Astrocyte (in vitro differentiated cells and primary cell): ENCODE measurements around the gene ITPRID1. TPM values are rescaled to one million over a fixed set of nuclear protein-coding genes. Genes with fewer than 3 reads are reported as not detected.

Source experiments
- DNase-seq: peaks from one replicate; pipeline ENCODE4 v3.0.0-alpha.2; 2010; ENCODE audit warnings: low read depth
- FAIRE-seq: peaks from 2 replicates; lab custom pipeline; 2011; peaks lifted over from hg19 to GRCh38; lab: Jason Lieb, UNC
- H2AFZ ChIP-seq: 2 replicates; pipeline ENCODE4 v1.6.0; 2012; ENCODE audit warnings: low read depth, low read length, inconsistent platforms
- H3K27ac ChIP-seq: 2 replicates; pipeline ENCODE4 v1.5.1; 2011; ENCODE audit warnings: low read depth, low read length, inconsistent platforms
- H3K27me3 ChIP-seq: 2 replicates; pipeline ENCODE4 v1.6.0; 2011; ENCODE audit warnings: low read length, inconsistent platforms; ENCODE audit not compliant: insufficient read depth
- H3K36me3 ChIP-seq: 2 replicates; pipeline ENCODE4 v1.5.1; 2011; ENCODE audit warnings: low read length, inconsistent platforms; ENCODE audit not compliant: insufficient read depth
- H3K4me1 ChIP-seq: 2 replicates; pipeline ENCODE4 v1.5.1; 2011; ENCODE audit warnings: low read length, inconsistent platforms; ENCODE audit not compliant: insufficient read depth
- H3K4me2 ChIP-seq: 2 replicates; pipeline ENCODE4 v1.6.0; 2012; ENCODE audit warnings: low read length, inconsistent platforms
- H3K4me3 ChIP-seq: 2 replicates; pipeline ENCODE4 v1.5.1; 2011; ENCODE audit warnings: low read depth, mild to moderate bottlenecking, low read length, inconsistent platforms; ENCODE audit not compliant: insufficient read depth
- H3K79me2 ChIP-seq: 2 replicates; pipeline ENCODE4 v1.6.0; 2012; ENCODE audit warnings: mild to moderate bottlenecking, low read length, inconsistent platforms; ENCODE audit not compliant: insufficient read depth
- H3K9ac ChIP-seq: 2 replicates; pipeline ENCODE4 v1.6.0; 2012; ENCODE audit warnings: mild to moderate bottlenecking, low read length, inconsistent platforms
- H3K9me3 ChIP-seq: 2 replicates; pipeline ENCODE4 v1.5.1; 2012; ENCODE audit warnings: low read depth, mild to moderate bottlenecking, low read length, inconsistent platforms; ENCODE audit not compliant: insufficient read depth
- H4K20me1 ChIP-seq: 2 replicates; pipeline ENCODE4 v1.6.0; 2012; ENCODE audit warnings: low read length, inconsistent platforms; ENCODE audit not compliant: insufficient read depth
- H3K27ac Mint-ChIP-seq: one replicate; pipeline ENCODE4 v1.8.0; 2021; ENCODE audit warnings: mild to moderate bottlenecking, mixed read lengths; ENCODE audit not compliant: unreplicated experiment
- H3K27me3 Mint-ChIP-seq: one replicate; pipeline ENCODE4 v1.8.0; 2021; ENCODE audit warnings: low read depth, mixed read lengths; ENCODE audit not compliant: unreplicated experiment
- H3K36me3 Mint-ChIP-seq: one replicate; pipeline ENCODE4 v1.8.0; 2021; ENCODE audit warnings: low read depth, mixed read lengths; ENCODE audit not compliant: unreplicated experiment
- H3K4me1 Mint-ChIP-seq: one replicate; pipeline ENCODE4 v1.8.0; 2021; ENCODE audit warnings: low read depth, mixed read lengths; ENCODE audit not compliant: unreplicated experiment
- H3K4me3 Mint-ChIP-seq: one replicate; pipeline ENCODE4 v1.8.0; 2021; ENCODE audit warnings: mild to moderate bottlenecking, moderate library complexity, mixed read lengths; ENCODE audit not compliant: unreplicated experiment
- H3K9me3 Mint-ChIP-seq: one replicate; pipeline ENCODE4 v1.8.0; 2021; ENCODE audit warnings: mild to moderate bottlenecking, mixed read lengths; ENCODE audit not compliant: unreplicated experiment
- EZH2 ChIP-seq: IDR thresholded peaks from 2 replicates; pipeline ENCODE4 v1.6.1; 2012; ENCODE audit warnings: mild to moderate bottlenecking, low read length, inconsistent platforms; ENCODE audit not compliant: insufficient read depth
- total RNA-seq: library from RNA; stranded (reverse); gene quantifications from 2 replicates; pipeline ENCODE4 v1.2.1, GENCODE V29; 2021
- TF ChIP-seq, protein P1 (sequence below): IDR thresholded peaks from 2 replicates; pipeline ENCODE4 v1.5.1; 2011; ENCODE audit warnings: low read depth, mild to moderate bottlenecking, inconsistent platforms, low read length, moderate library complexity; ENCODE audit not compliant: insufficient read depth

The ITPRID1 gene
- total RNA-seq, 1 donor from 2014 or later = not detected

DNA sequence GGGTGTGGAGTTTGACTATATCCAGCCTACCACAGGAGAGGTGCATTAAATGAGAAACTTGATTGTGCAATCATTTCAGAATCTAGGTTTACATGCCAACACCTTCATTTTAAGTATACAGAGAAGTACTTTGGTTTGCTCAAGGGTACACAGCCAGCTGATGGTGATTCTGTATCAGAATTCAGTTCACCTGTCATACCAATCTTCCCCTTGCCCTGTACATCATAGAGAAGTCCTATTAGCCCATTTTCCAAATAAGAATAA lies 138.1 kb downstream of the ITPRID1 start:
- H3K27me3 Mint-ChIP-seq = peaks cover 10% of the 10 kb centered on the region
- H3K36me3 Mint-ChIP-seq = no peaks in the 10 kb centered on the region
- no peaks in the 10 kb centered on the region for H3K79me2 ChIP-seq
- H3K27ac Mint-ChIP-seq = no peak overlapping the region
- H3K9ac ChIP-seq = no peak overlapping the region
- no peaks in the 10 kb centered on the region for H3K36me3 ChIP-seq
- H3K27me3 ChIP-seq = no peaks in the 10 kb centered on the region
- H4K20me1 ChIP-seq = no peaks in the 10 kb centered on the region
- H2AFZ ChIP-seq = no peak overlapping the region
- H3K4me3 ChIP-seq = no peak overlapping the region
- no peak overlapping the region for H3K27ac ChIP-seq
- no peaks in the 10 kb centered on the region for H3K9me3 Mint-ChIP-seq
- H3K4me2 ChIP-seq = no peak overlapping the region
- no peak for DNase-seq
- no peak for FAIRE-seq
- TF ChIP-seq EZH2 = no peak
- TF ChIP-seq, protein P1, sequence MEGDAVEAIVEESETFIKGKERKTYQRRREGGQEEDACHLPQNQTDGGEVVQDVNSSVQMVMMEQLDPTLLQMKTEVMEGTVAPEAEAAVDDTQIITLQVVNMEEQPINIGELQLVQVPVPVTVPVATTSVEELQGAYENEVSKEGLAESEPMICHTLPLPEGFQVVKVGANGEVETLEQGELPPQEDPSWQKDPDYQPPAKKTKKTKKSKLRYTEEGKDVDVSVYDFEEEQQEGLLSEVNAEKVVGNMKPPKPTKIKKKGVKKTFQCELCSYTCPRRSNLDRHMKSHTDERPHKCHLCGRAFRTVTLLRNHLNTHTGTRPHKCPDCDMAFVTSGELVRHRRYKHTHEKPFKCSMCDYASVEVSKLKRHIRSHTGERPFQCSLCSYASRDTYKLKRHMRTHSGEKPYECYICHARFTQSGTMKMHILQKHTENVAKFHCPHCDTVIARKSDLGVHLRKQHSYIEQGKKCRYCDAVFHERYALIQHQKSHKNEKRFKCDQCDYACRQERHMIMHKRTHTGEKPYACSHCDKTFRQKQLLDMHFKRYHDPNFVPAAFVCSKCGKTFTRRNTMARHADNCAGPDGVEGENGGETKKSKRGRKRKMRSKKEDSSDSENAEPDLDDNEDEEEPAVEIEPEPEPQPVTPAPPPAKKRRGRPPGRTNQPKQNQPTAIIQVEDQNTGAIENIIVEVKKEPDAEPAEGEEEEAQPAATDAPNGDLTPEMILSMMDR = no peak
- H3K4me1 Mint-ChIP-seq = no peaks in the 10 kb centered on the region
- no peak overlapping the region for H3K4me3 Mint-ChIP-seq
- H3K4me1 ChIP-seq = no peaks in the 10 kb centered on the region
- H3K9me3 ChIP-seq = no peaks in the 10 kb centered on the region

DNA sequence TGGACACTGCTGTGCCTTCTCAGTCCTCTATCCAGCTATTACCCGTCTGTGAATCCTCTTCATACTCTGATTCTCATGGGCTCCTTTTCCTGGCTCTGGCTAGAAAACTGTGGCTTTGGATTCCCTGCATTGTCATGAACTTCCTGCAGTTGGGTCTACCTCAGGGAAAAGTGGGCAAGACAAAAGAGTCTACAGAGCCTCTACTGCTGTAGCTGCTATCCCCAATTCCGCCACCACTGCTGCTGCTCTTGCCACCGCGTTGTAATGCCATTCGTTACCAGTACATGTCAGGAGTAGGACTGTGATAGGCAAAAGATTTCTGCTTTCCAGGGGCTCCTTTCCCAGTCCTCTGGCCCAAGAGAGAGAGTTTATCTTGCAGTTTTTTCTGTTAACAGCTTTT lies 149.2 kb downstream of the ITPRID1 start:
- H3K36me3 ChIP-seq = no peaks in the 10 kb centered on the region
- Mint-ChIP-seq H3K9me3 (no peaks in the 10 kb centered on the region), H3K36me3 (no peaks in the 10 kb centered on the region), H3K27me3 (peaks cover 6% of the 10 kb centered on the region), H3K4me1 (no peaks in the 10 kb centered on the region), H3K4me3 (no peak overlapping the region), H3K27ac (no peak overlapping the region)
- DNase-seq (no peak), FAIRE-seq (no peak)
- no peak overlapping the region for H2AFZ ChIP-seq
- H3K79me2 ChIP-seq = no peaks in the 10 kb centered on the region
- H3K9me3 ChIP-seq = no peaks in the 10 kb centered on the region
- TF ChIP-seq EZH2 = no peak
- TF ChIP-seq, protein P1 = no peak
- no peak overlapping the region for H3K27ac ChIP-seq
- no peaks in the 10 kb centered on the region for H4K20me1 ChIP-seq
- no peak overlapping the region for H3K4me2 ChIP-seq
- H3K4me1 ChIP-seq = no peaks in the 10 kb centered on the region
- no peak overlapping the region for H3K9ac ChIP-seq
- no peak overlapping the region for H3K4me3 ChIP-seq
- H3K27me3 ChIP-seq = no peaks in the 10 kb centered on the region

DNA sequence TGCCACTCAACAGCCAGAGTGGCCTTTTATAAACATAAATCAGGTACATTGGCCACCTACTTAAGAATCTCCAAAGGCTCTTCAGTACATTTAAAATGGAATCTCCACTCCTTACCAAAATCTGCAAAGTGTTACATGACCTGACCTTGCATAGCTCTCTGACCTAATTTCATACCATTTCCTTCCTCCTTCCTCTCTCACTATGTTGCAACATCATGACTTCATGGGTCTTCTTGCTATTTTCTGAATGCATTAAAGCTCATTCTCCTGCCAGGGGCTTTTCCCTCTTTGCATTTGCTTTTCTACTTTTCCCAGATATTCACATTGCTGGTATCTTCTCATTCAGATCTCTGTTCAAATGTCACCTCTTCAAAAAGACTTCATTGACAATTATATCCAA lies 151.0 kb downstream of the ITPRID1 start:
- H3K27me3 Mint-ChIP-seq = peaks cover 6% of the 10 kb centered on the region
- Histone ChIP-seq H3K79me2 (no peaks in the 10 kb centered on the region), H3K4me3 (no peak overlapping the region), H3K4me2 (no peak overlapping the region), H2AFZ (no peak overlapping the region), H3K9ac (no peak overlapping the region), H3K9me3 (no peaks in the 10 kb centered on the region), H4K20me1 (no peaks in the 10 kb centered on the region), H3K27ac (no peak overlapping the region), H3K4me1 (no peaks in the 10 kb centered on the region), H3K36me3 (no peaks in the 10 kb centered on the region), H3K27me3 (no peaks in the 10 kb centered on the region)
- DNase-seq (no peak), FAIRE-seq (no peak)
- TF ChIP-seq, protein P1 = no peak
- TF ChIP-seq EZH2 = no peak
- no peaks in the 10 kb centered on the region for H3K4me1 Mint-ChIP-seq
- no peaks in the 10 kb centered on the region for H3K9me3 Mint-ChIP-seq
- no peak overlapping the region for H3K4me3 Mint-ChIP-seq
- H3K36me3 Mint-ChIP-seq = no peaks in the 10 kb centered on the region
- no peak overlapping the region for H3K27ac Mint-ChIP-seq
